GM12873 (cell line): ENCODE results near the gene CHAT.

Source experiments
- CTCF ChIP-seq: IDR thresholded peaks from 2 replicates; pipeline ENCODE4 v1.5.1; 2012; ENCODE audit warnings: low read depth, mild to moderate bottlenecking, moderate library complexity, low read length, control low read depth; ENCODE audit not compliant: insufficient read depth; ENCODE audit errors: missing control alignments

The CHAT gene

GRCh38 chr10:49625411-49625810 is 11.6 kb downstream of the CHAT start:
- TF ChIP-seq CTCF, result no peak

GRCh38 chr10:49627038-49627437 is 13.2 kb downstream of the CHAT start:
- TF ChIP-seq CTCF, result no peak

- no peak for TF ChIP-seq CTCF
Measured at GRCh38 chr10:49627644-49628247, 13.9 kb downstream of the CHAT start.

- no peak for TF ChIP-seq CTCF
Measured at GRCh38 chr10:49628599-49628998, 14.8 kb downstream of the CHAT start.

- TF ChIP-seq CTCF, result no peak
Measured at GRCh38 chr10:49629431-49629881, 15.6 kb downstream of the CHAT start.

GRCh38 chr10:49631975-49632374 is 18.1 kb downstream of the CHAT start:
- TF ChIP-seq CTCF, result no peak

GRCh38 chr10:49632406-49633317 is 18.8 kb downstream of the CHAT start:
- TF ChIP-seq CTCF, result no peak
